Spleen (tissue), 7 donors: Measurements from ENCODE around the gene DCAF6.

Experiments used
- POLR2A ChIP-seq, 3 donors: fragments of 450-650 bp; IDR thresholded peaks; one replicate each; pipeline ENCODE4 v1.5.1; 2017; ENCODE audit warnings: antibody characterized with exemption in 3 of 3, mild to moderate bottlenecking in 1 of 3
- TF ChIP-seq, protein P1 (sequence below), 11 experiments: fragments of 200-600 bp in 7 of 11; fragments of 450-650 bp in 4 of 11; sonication (generic) in 4 of 11; IDR thresholded peaks in 8 of 11; conservative IDR thresholded peaks in 3 of 11; 1 replicate in 7 of 11; 2 replicates in 4 of 11; pipeline versions ENCODE4 v1.4.0 to v1.8.0; 2016 to 2021; ENCODE audit warnings: antibody characterized with exemption in 11 of 11, inconsistent platforms in 4 of 11, mild to moderate bottlenecking in 1 of 11
- donor health status: DM: no; HTN: no; CAD: no; lungs with moderate emphysema.
- donor health status: DM: no; HTN: no; CAD: no.
- donor health status: DM: no; HTN: no; CAD: no.

DNA sequence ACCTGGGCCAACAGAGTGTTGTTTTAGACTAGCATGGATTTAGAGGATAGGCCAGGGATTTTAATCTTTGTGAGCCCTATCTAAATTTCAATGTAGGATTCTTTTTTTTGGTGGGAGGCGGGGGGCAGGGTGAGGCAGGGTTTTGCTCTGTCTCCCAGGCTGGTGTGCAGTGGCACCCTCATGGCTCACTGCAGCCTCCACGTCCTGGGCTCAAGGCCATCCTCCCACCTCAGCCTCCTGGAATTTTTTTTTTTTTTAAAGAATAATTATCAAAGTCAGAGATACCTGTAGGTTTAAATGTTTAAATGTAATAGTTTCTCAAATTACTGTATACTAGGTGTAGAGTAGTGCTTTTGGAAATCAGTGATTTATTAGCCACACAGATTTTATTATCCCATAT is 3.8 kb downstream of the DCAF6 start:
- no peak for TF ChIP-seq POLR2A (IDR thresholded peaks at IDR 0.05)
- TF ChIP-seq, protein P1, sequence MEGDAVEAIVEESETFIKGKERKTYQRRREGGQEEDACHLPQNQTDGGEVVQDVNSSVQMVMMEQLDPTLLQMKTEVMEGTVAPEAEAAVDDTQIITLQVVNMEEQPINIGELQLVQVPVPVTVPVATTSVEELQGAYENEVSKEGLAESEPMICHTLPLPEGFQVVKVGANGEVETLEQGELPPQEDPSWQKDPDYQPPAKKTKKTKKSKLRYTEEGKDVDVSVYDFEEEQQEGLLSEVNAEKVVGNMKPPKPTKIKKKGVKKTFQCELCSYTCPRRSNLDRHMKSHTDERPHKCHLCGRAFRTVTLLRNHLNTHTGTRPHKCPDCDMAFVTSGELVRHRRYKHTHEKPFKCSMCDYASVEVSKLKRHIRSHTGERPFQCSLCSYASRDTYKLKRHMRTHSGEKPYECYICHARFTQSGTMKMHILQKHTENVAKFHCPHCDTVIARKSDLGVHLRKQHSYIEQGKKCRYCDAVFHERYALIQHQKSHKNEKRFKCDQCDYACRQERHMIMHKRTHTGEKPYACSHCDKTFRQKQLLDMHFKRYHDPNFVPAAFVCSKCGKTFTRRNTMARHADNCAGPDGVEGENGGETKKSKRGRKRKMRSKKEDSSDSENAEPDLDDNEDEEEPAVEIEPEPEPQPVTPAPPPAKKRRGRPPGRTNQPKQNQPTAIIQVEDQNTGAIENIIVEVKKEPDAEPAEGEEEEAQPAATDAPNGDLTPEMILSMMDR (IDR thresholded peaks at IDR 0.05 in 8 of 11, conservative IDR thresholded peaks at IDR 0.05 in 3 of 11), result no peak
